ENCODE measurements around the gene OSBPL1A.

DNA sequence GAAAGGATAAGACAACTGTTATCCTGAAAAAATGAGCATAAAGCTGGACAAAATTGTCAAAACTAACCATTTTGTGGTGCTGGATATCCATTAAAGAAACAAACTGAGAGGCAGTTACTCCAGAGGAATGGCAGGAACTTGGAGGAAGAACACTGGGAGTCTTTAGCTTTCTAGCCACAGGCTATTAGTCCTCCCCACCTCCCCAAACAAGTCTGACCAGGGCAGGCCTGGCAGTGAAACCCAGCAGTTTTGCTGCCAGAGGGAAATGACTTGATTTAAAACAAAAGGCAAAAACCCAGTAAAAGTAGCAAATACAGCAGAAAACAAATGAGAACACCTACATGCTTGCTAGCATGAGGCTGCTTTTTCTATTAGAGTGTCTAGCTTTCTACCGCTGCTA is 34.9 kb downstream of the OSBPL1A start:
- TF ChIP-seq CTCF (IDR thresholded peaks at IDR 0.05) (no peak), POLR2A (IDR thresholded peaks at IDR 0.05) (no peak), EP300 (IDR thresholded peaks at IDR 0.05) (no peak)
